ENCODE results near the gene CCDC90B. TPM values are rescaled to one million over a fixed set of nuclear protein-coding genes. Genes with fewer than 3 reads are reported as not detected.

Gene CCDC90B
- total and polyA plus RNA-seq, 2 donors (not counting 1 experiment from before 2014, with no cell fraction given), result 20.5 to 35.2 TPM

DNA sequence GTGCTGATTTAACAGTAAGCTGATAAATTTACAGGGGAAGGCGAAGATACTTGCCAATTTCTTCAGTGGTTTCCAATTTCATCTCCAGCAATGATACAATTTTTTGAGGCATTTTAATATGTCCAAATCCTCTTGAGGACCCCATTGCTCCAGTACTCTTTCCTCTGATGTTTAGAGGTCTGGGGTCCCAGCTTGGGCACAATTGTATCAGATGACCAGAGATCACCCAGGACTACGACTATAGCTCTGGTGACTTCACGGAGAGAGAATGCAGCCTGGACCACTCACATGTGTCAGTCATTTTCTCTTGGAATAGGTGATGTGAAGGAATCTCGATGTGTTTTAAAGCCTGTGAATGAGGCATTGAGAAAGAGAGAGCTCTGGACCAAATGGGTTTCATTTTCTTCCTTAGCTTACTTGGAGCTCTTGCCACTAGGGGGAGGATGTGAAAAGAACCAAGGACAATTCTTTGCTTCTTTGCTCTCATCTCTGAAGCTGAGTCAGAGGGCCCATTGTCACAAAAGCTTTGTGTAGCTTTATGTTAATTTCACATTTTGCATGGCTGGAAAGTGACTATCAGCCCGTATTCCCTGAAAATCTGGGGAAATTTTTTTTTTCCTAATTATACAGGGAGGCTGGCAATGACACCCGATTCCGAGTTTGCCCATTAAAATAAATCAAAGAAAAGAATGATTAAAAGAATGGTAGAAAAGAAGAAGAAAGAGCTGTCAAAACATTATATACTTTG lies 6.7 kb upstream of the CCDC90B start:
- Histone ChIP-seq H3K36me3 (replicated peaks in 1 of 2; ENCODE audit: control extremely low read depth in 1 of 2, control insufficient read depth in 1 of 2, extremely low read depth in 1 of 2, insufficient read depth in 2 of 2, low read length in 1 of 2) (no peaks in the 10 kb centered on the region), H4K20me1 (ENCODE audit: control insufficient read depth, insufficient read depth, low read length, poor library complexity, severe bottlenecking) (no peaks in the 10 kb centered on the region), H3K27ac (ENCODE audit: low read length in 2 of 2) (no peak overlapping the region), H3K9ac (ENCODE audit: low read length) (no peak overlapping the region), H3K4me2 (replicated peaks; ENCODE audit: low read depth, low read length, poor library complexity, severe bottlenecking) (peak overlapping the region; percentile 57), H3K27me3 (replicated peaks in 1 of 4; ENCODE audit: control extremely low read depth in 1 of 4, control insufficient read depth in 3 of 4, insufficient read depth in 4 of 4, low read length in 3 of 4) (peaks cover 0 to 2% (median 0%) of the 10 kb centered on the region in 4 experiments), H2AFZ (ENCODE audit: insufficient read depth, low read depth, low read length, poor library complexity, severe bottlenecking) (peak overlapping the region; percentile 72), H3K4me1 (ENCODE audit: control insufficient read depth in 2 of 2, insufficient read depth in 2 of 2, low read length in 2 of 2) (peaks cover 9 to 12% of the 10 kb centered on the region in 2 donors), H3K4me3 (ENCODE audit: control extremely low read depth in 1 of 5, extremely low read depth in 1 of 5, insufficient read depth in 1 of 5, low read depth in 2 of 5, low read length in 4 of 5) (peak overlapping the region in 1 of 5 experiments; percentile 21), H3K9me3 (ENCODE audit: control extremely low read depth in 1 of 3, control insufficient read depth in 2 of 3, insufficient read depth in 1 of 3, low read length in 2 of 3) (no peaks in the 10 kb centered on the region), H3K79me2 (ENCODE audit: control insufficient read depth, insufficient read depth, low read length) (no peaks in the 10 kb centered on the region)
- 48% methylated on average over 4 of the region's 7 CpGs for WGBS (ENCODE audit: insufficient coverage)
- Mint-ChIP-seq H3K27me3 (no peaks in the 10 kb centered on the region), H3K4me3 (peak overlapping the region; percentile 71), H3K9me3 (ENCODE audit: insufficient read depth) (no peaks in the 10 kb centered on the region), H3K4me1 (peaks cover 20% of the 10 kb centered on the region), H3K27ac (peak overlapping the region; percentile 56)
- TF ChIP-seq, protein P1, sequence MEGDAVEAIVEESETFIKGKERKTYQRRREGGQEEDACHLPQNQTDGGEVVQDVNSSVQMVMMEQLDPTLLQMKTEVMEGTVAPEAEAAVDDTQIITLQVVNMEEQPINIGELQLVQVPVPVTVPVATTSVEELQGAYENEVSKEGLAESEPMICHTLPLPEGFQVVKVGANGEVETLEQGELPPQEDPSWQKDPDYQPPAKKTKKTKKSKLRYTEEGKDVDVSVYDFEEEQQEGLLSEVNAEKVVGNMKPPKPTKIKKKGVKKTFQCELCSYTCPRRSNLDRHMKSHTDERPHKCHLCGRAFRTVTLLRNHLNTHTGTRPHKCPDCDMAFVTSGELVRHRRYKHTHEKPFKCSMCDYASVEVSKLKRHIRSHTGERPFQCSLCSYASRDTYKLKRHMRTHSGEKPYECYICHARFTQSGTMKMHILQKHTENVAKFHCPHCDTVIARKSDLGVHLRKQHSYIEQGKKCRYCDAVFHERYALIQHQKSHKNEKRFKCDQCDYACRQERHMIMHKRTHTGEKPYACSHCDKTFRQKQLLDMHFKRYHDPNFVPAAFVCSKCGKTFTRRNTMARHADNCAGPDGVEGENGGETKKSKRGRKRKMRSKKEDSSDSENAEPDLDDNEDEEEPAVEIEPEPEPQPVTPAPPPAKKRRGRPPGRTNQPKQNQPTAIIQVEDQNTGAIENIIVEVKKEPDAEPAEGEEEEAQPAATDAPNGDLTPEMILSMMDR (IDR thresholded peaks at IDR 0.05), result peak; percentile 79
- no peak for TF ChIP-seq EZH2 (IDR thresholded peaks at IDR 0.05; ENCODE audit: borderline replicate concordance, insufficient read depth, low read depth, low read length, poor library complexity, severe bottlenecking)
- intact Hi-C loops (cut with micrococcal nuclease), result loop anchor here (1.0 kb wide), 1 partner anchor 523 kb away; no protein-coding TSS in a partner anchor
- DNase-seq, result peak; percentile 63
- ATAC-seq (ENCODE audit: low read depth), result peak; percentile 77
- ChIA-PET CTCF (interaction anchor here (0.6 to 4.0 kb wide), 24 partner anchors 8 to 535 kb away, joined by 3 to 32 read pairs (median 4); no protein-coding TSS in a partner anchor), POLR2A (interaction anchor here (0.6 kb wide), 1 partner anchor 364 kb away, joined by 5 read pairs; no protein-coding TSS in a partner anchor)

DNA sequence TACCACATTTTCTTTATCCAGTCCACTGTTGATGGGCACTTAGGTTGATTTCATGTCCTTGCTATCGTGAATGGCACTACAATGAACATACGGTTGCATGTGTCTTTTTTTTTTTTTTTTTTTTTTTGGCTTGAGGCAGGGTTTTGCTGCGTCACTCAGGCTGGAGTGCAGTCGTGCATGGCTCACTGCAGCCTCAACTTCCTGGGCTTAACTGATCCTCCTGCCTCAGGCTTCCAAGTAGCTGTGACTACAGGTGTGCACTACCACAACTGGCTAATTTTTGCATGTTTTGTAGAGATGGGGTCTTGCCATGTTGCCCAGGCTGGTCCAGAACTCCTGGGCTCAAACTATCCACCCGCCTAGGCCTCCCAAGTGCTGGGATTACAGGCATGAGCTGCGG lies 1.5 kb upstream of the CCDC90B start:
- no peak for TF ChIP-seq EZH2 (IDR thresholded peaks at IDR 0.05; ENCODE audit: borderline replicate concordance, insufficient read depth, low read depth, low read length, poor library complexity, severe bottlenecking)
- TF ChIP-seq, protein P1 (IDR thresholded peaks at IDR 0.05), result no peak
- Mint-ChIP-seq H3K27me3 (no peaks in the 10 kb centered on the region), H3K4me3 (peak overlapping the region; percentile 38), H3K4me1 (peaks cover 53% of the 10 kb centered on the region), H3K27ac (no peak overlapping the region), H3K9me3 (ENCODE audit: insufficient read depth) (no peaks in the 10 kb centered on the region)
- Histone ChIP-seq H3K79me2 (ENCODE audit: control insufficient read depth, insufficient read depth, low read length) (peaks cover 29% of the 10 kb centered on the region), H3K27ac (ENCODE audit: low read length in 2 of 2) (no peak overlapping the region), H3K4me3 (ENCODE audit: control extremely low read depth in 1 of 5, extremely low read depth in 1 of 5, insufficient read depth in 1 of 5, low read depth in 2 of 5, low read length in 4 of 5) (no peak overlapping the region), H3K9ac (ENCODE audit: low read length) (no peak overlapping the region), H4K20me1 (ENCODE audit: control insufficient read depth, insufficient read depth, low read length, poor library complexity, severe bottlenecking) (peaks cover 5% of the 10 kb centered on the region), H3K36me3 (replicated peaks in 1 of 2; ENCODE audit: control extremely low read depth in 1 of 2, control insufficient read depth in 1 of 2, extremely low read depth in 1 of 2, insufficient read depth in 2 of 2, low read length in 1 of 2) (no peaks in the 10 kb centered on the region), H3K9me3 (ENCODE audit: control extremely low read depth in 1 of 3, control insufficient read depth in 2 of 3, insufficient read depth in 1 of 3, low read length in 2 of 3) (no peaks in the 10 kb centered on the region), H3K4me1 (ENCODE audit: control insufficient read depth in 2 of 2, insufficient read depth in 2 of 2, low read length in 2 of 2) (peaks cover 37 to 44% of the 10 kb centered on the region in 2 donors), H3K4me2 (replicated peaks; ENCODE audit: low read depth, low read length, poor library complexity, severe bottlenecking) (no peak overlapping the region), H3K27me3 (replicated peaks in 1 of 4; ENCODE audit: control extremely low read depth in 1 of 4, control insufficient read depth in 3 of 4, insufficient read depth in 4 of 4, low read length in 3 of 4) (no peaks in the 10 kb centered on the region), H2AFZ (ENCODE audit: insufficient read depth, low read depth, low read length, poor library complexity, severe bottlenecking) (no peak overlapping the region)
- POLR2A ChIA-PET, result no interaction called here
- intact Hi-C loops (cut with micrococcal nuclease), result no loop called here
- ATAC-seq (ENCODE audit: low read depth) (no peak), DNase-seq (peak; percentile 35)
- 80% methylated on average over 3 of the region's 6 CpGs for WGBS (ENCODE audit: insufficient coverage)
- CTCF ChIA-PET, result no interaction called here
